ENCODE data around the gene SPDEF. TPM values are rescaled to one million over a fixed set of nuclear protein-coding genes. Genes with fewer than 3 reads are reported as not detected.

The SPDEF gene
- polyA plus RNA-seq, 2 of the 4 experiments (the other 2 are of a cell fraction): 4.3 to 5.4 TPM

DNA sequence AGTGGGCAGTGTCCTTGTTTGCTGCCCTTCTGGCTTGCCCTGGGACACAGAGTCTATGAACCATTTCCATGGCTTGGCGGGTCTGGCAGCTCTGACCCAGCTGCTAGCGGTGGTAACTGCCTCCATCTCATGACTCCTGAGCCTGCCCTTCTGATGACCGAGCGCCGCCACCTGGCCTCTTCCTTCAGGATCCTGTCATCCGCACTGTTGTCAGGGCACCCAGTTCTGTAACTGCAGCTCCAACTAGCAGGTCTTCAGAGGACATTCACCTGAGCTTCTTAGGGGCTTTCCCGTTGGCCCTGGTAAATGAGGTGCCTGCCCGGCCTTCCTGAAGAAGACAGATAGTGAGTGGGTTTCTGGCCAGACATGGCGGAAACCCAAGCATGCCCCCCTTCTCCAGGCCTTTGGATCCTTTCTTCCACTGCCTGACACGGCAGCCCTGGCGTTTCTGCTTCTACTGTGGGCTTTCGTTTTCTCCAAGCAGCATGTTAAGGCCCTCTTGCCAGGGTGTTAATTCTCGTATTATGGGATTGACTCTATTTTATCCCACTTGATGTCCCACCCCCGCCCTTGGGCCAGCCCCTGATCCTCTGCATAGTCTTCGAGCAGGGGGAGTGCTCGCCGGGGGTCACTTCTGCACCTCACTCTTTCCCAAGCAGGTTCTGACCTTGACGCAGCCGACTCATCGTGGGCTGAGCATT, 65.6 kb downstream of the SPDEF start (continued):
- TF ChIP-seq, protein P1, sequence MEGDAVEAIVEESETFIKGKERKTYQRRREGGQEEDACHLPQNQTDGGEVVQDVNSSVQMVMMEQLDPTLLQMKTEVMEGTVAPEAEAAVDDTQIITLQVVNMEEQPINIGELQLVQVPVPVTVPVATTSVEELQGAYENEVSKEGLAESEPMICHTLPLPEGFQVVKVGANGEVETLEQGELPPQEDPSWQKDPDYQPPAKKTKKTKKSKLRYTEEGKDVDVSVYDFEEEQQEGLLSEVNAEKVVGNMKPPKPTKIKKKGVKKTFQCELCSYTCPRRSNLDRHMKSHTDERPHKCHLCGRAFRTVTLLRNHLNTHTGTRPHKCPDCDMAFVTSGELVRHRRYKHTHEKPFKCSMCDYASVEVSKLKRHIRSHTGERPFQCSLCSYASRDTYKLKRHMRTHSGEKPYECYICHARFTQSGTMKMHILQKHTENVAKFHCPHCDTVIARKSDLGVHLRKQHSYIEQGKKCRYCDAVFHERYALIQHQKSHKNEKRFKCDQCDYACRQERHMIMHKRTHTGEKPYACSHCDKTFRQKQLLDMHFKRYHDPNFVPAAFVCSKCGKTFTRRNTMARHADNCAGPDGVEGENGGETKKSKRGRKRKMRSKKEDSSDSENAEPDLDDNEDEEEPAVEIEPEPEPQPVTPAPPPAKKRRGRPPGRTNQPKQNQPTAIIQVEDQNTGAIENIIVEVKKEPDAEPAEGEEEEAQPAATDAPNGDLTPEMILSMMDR (IDR thresholded peaks at IDR 0.05): no peak
- no peak for TF ChIP-seq HDAC2 (IDR thresholded peaks at IDR 0.05)
- TF ChIP-seq, protein P2, sequence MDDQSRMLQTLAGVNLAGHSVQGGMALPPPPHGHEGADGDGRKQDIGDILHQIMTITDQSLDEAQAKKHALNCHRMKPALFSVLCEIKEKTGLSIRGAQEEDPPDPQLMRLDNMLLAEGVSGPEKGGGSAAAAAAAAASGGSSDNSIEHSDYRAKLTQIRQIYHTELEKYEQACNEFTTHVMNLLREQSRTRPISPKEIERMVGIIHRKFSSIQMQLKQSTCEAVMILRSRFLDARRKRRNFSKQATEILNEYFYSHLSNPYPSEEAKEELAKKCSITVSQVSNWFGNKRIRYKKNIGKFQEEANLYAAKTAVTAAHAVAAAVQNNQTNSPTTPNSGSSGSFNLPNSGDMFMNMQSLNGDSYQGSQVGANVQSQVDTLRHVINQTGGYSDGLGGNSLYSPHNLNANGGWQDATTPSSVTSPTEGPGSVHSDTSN (IDR thresholded peaks at IDR 0.05): no peak
- TF ChIP-seq CBX8 (IDR thresholded peaks at IDR 0.05): no peak

- Histone ChIP-seq H3K9me3 (no peaks in the 10 kb centered on the region), H3K27ac (no peak overlapping the region), H3K4me3 (no peak overlapping the region), H3K4me1 (no peaks in the 10 kb centered on the region), H3K4me2 (no peak overlapping the region)
- no peak for ATAC-seq
- no peak for FAIRE-seq
- TF ChIP-seq CHD2 (IDR thresholded peaks at IDR 0.05; ENCODE audit: low read length, partially characterized antibody) (no peak), MYC (IDR thresholded peaks at IDR 0.05; ENCODE audit: borderline replicate concordance, low read length) (no peak), MAZ (IDR thresholded peaks at IDR 0.05; ENCODE audit: borderline replicate concordance, low read depth, low read length) (no peak), FOSB (CRISPR knock-in tag; IDR thresholded peaks at IDR 0.05) (no peak), RFX5 (IDR thresholded peaks at IDR 0.05) (no peak)
- WGBS (ENCODE audit: missing lambda C conversion rate): 77% methylated on average over 9 of the region's 9 CpGs
- ChIA-PET CTCF (interaction anchor here (1.5 kb wide), 1 partner anchor 119 kb away, joined by 3 read pairs; no protein-coding TSS in a partner anchor), POLR2A (no interaction called here)
- no peak for DNase-seq (ENCODE audit: low read depth in 1 of 2, low spot score in 1 of 2)
Observed at GRCh38 chr6:34489207-34489805, 66.8 kb downstream of the SPDEF start.

Other genes starting within 250 kb of the SPDEF start
- gene NUDT3, start 163.7 kb downstream of the SPDEF start, polyA plus RNA-seq (2011; rRNA removed): 12.9 and 13.4 TPM in 2 replicates
- 5.2 to 5.6 TPM (median 5.5 TPM) in 3 replicates for gene NUDT3, start 163.7 kb downstream of the SPDEF start, polyA plus RNA-seq (2017; fragmentation: RNase III; extraction: RNeasy Plus Mini Kit Qiagen cat#74134 plus additional on column Dnase treatment)
- 1,532 and 2,051 TPM in 2 replicates for gene RPS10, start 130.3 kb downstream of the SPDEF start, polyA plus RNA-seq (2011; rRNA removed)
- gene RPS10, start 130.3 kb downstream of the SPDEF start, polyA plus RNA-seq (2017; fragmentation: RNase III; extraction: RNeasy Plus Mini Kit Qiagen cat#74134 plus additional on column Dnase treatment): 1,701 to 1,783 TPM (median 1,732 TPM) in 3 replicates
- 0.30 and 0.33 TPM in 2 replicates for gene PACSIN1, start 90.3 kb downstream of the SPDEF start, polyA plus RNA-seq (2011; rRNA removed)
- 0.12 to 0.14 TPM (median 0.12 TPM) in 3 replicates for gene PACSIN1, start 90.3 kb downstream of the SPDEF start, polyA plus RNA-seq (2017; fragmentation: RNase III; extraction: RNeasy Plus Mini Kit Qiagen cat#74134 plus additional on column Dnase treatment)
- 33.7 and 36.1 TPM in 2 replicates for gene ILRUN, start 140.4 kb upstream of the SPDEF start, polyA plus RNA-seq (2011; rRNA removed)
- 24.4 to 28.6 TPM (median 25.4 TPM) in 3 replicates for gene ILRUN, start 140.4 kb upstream of the SPDEF start, polyA plus RNA-seq (2017; fragmentation: RNase III; extraction: RNeasy Plus Mini Kit Qiagen cat#74134 plus additional on column Dnase treatment)
- 200 and 204 TPM in 2 replicates for gene SNRPC, start 201.2 kb upstream of the SPDEF start, polyA plus RNA-seq (2011; rRNA removed)
- gene SNRPC, start 201.2 kb upstream of the SPDEF start, polyA plus RNA-seq (2017; fragmentation: RNase III; extraction: RNeasy Plus Mini Kit Qiagen cat#74134 plus additional on column Dnase treatment): 199 to 218 TPM (median 201 TPM) in 3 replicates
- 15.0 and 15.7 TPM in 2 replicates for gene BLTP3A, start 235.8 kb upstream of the SPDEF start, polyA plus RNA-seq (2011; rRNA removed)
- 4.2 to 4.9 TPM (median 4.3 TPM) in 3 replicates for gene BLTP3A, start 235.8 kb upstream of the SPDEF start, polyA plus RNA-seq (2017; fragmentation: RNase III; extraction: RNeasy Plus Mini Kit Qiagen cat#74134 plus additional on column Dnase treatment)

Measured in A549 (cell line).